GM12801 (cell line): ENCODE measurements around the gene TRAPPC1.

Experiments used
- CTCF ChIP-seq: IDR thresholded peaks from one replicate; pipeline ENCODE4 v1.5.1; 2011; ENCODE audit warnings: control low read depth; ENCODE audit not compliant: insufficient read length; ENCODE audit errors: extremely low read depth

The TRAPPC1 gene

GRCh38 chr17:7910711-7911110, 21.0 kb downstream of the TRAPPC1 start:
- no peak for TF ChIP-seq CTCF

GRCh38 chr17:7910281-7910680, 21.5 kb downstream of the TRAPPC1 start:
- TF ChIP-seq CTCF: no peak

GRCh38 chr17:7909089-7909488, 22.7 kb downstream of the TRAPPC1 start:
- no peak for TF ChIP-seq CTCF

- TF ChIP-seq CTCF: no peak
Measured at GRCh38 chr17:7903154-7904103, 28.3 kb downstream of the TRAPPC1 start.

GRCh38 chr17:7897773-7898172, 34.0 kb downstream of the TRAPPC1 start:
- TF ChIP-seq CTCF: no peak

GRCh38 chr17:7897090-7897489, 34.7 kb downstream of the TRAPPC1 start:
- no peak for TF ChIP-seq CTCF

GRCh38 chr17:7894866-7895265, 36.9 kb downstream of the TRAPPC1 start:
- TF ChIP-seq CTCF: no peak
